Prostate gland (tissue), 2 donors: ENCODE measurements around the gene THOP1. TPM values are rescaled to one million over a fixed set of nuclear protein-coding genes. Genes with fewer than 3 reads are reported as not detected.
A peak's percentile ranks its signal among the peaks of the same experiment; 100 is the strongest.

Experiments
- DNase-seq: peaks from one replicate; pipeline ENCODE4 v3.0.0-alpha.2; 2019; ENCODE audit warnings: low spot score
- H3K27ac ChIP-seq, 2 donors: fragments of 200-600 bp; sonication (generic); 2 replicates each; pipeline ENCODE4 v1.5.1; 2017 to 2019
- H3K27me3 ChIP-seq: fragments of 200-600 bp; sonication (generic); replicated peaks from 2 replicates; pipeline ENCODE4 v1.5.1; 2019; ENCODE audit not compliant: insufficient read depth
- H3K36me3 ChIP-seq, 2 donors: fragments of 200-600 bp; sonication (generic); 1 replicate in 1 of 2; 2 replicates in 1 of 2; pipeline versions ENCODE4 v1.5.1 to v1.8.1; 2017 to 2019
- H3K4me1 ChIP-seq: fragments of 200-600 bp; sonication (generic); replicated peaks from 2 replicates; pipeline ENCODE4 v1.5.1; 2019
- H3K4me3 ChIP-seq, 2 donors: fragments of 200-600 bp; sonication (generic); 2 replicates each; pipeline ENCODE4 v1.5.1; 2017 to 2019
- H3K9me3 ChIP-seq: fragments of 200-600 bp; sonication (generic); 2 replicates; pipeline ENCODE4 v1.5.1; 2017
- CTCF ChIP-seq, 4 experiments: fragments of 200-600 bp in 2 of 4; fragments of 450-650 bp in 2 of 4; sonication (generic) in 2 of 4; IDR thresholded peaks; 1 replicate in 3 of 4; 2 replicates in 1 of 4; pipeline ENCODE4 v1.5.1; 2016 to 2019; ENCODE audit warnings: antibody characterized with exemption in 4 of 4, mild to moderate bottlenecking in 2 of 4, moderate library complexity in 2 of 4
- POLR2A ChIP-seq: fragments of 450-650 bp; IDR thresholded peaks from one replicate; pipeline ENCODE4 v1.6.1; 2016; ENCODE audit warnings: antibody characterized with exemption, mild to moderate bottlenecking
- POLR2AphosphoS5 ChIP-seq: sonication (generic); formaldehyde crosslinking; IDR thresholded peaks from one replicate; pipeline ENCODE4 v1.6.1; 2017; ENCODE audit warnings: antibody characterized with exemption
- WGBS: methylation state at CpG from one replicate; pipeline ENCODE4 v1.1.5; 2018; 5-methylcytosine and 5-hydroxymethylcytosine counted together
- intact Hi-C: fragments of 100-400 bp; cut with DNase I; formaldehyde crosslinking; loops from one replicate; pipeline ENCODE4 v1.14.2; 2022
- total RNA-seq, 2 donors: library from RNA; depleted of rRNA; stranded (reverse); fragments of >200 nt; gene quantifications; one replicate each; pipeline ENCODE4 v1.1.0, GENCODE V29; 2016

Gene THOP1
- total RNA-seq, 2 donors from 2014 or later, result 119 to 132 TPM

GRCh38 chr19:2793126-2793525 lies 7.8 kb downstream of the THOP1 start:
- Histone ChIP-seq H3K9me3 (no peaks in the 10 kb centered on the region), H3K4me1 (no peaks in the 10 kb centered on the region), H3K27ac (no peak overlapping the region), H3K36me3 (no peaks in the 10 kb centered on the region), H3K4me3 (no peak overlapping the region), H3K27me3 (no peaks in the 10 kb centered on the region)
- intact Hi-C loops, result no loop called here
- WGBS, result 94% methylated on average over 7 of the region's 7 CpGs
- TF ChIP-seq POLR2A (no peak), CTCF (IDR thresholded peaks at IDR 0.05) (no peak), POLR2AphosphoS5 (no peak)
- no peak for DNase-seq

GRCh38 chr19:2793577-2793976 lies 8.3 kb downstream of the THOP1 start:
- Histone ChIP-seq H3K27ac (no peak overlapping the region), H3K4me3 (no peak overlapping the region), H3K9me3 (no peaks in the 10 kb centered on the region), H3K4me1 (no peaks in the 10 kb centered on the region), H3K27me3 (no peaks in the 10 kb centered on the region), H3K36me3 (no peaks in the 10 kb centered on the region)
- no peak for DNase-seq
- intact Hi-C loops, result no loop called here
- TF ChIP-seq POLR2A (no peak), POLR2AphosphoS5 (no peak), CTCF (IDR thresholded peaks at IDR 0.05) (no peak)
- WGBS, result 96% methylated on average over 12 of the region's 12 CpGs

GRCh38 chr19:2795827-2796658 lies 10.7 kb downstream of the THOP1 start:
- Histone ChIP-seq H3K4me1 (no peaks in the 10 kb centered on the region), H3K4me3 (peak overlapping the region; percentile 16 to 35), H3K9me3 (no peaks in the 10 kb centered on the region), H3K36me3 (no peaks in the 10 kb centered on the region), H3K27me3 (no peaks in the 10 kb centered on the region), H3K27ac (peak overlapping the region; percentile 65 to 67)
- 66% methylated on average over 27 of the region's 27 CpGs for WGBS
- intact Hi-C loops, result no loop called here
- DNase-seq, result peak; percentile 62
- no peak for TF ChIP-seq POLR2A
- peak; percentile 72 for TF ChIP-seq POLR2AphosphoS5

- 95% methylated on average over 23 of the region's 23 CpGs for WGBS
- no peak for DNase-seq
- TF ChIP-seq POLR2AphosphoS5 (no peak), CTCF (IDR thresholded peaks at IDR 0.05) (no peak), POLR2A (no peak)
- Histone ChIP-seq H3K36me3 (no peaks in the 10 kb centered on the region), H3K4me1 (no peaks in the 10 kb centered on the region), H3K27me3 (no peaks in the 10 kb centered on the region), H3K27ac (peak overlapping the region; percentile 65 to 67), H3K4me3 (peak overlapping the region in 1 of 2 donors; percentile 35), H3K9me3 (no peaks in the 10 kb centered on the region)
- intact Hi-C loops, result no loop called here
Observed at GRCh38 chr19:2796659-2797266, 11.5 kb downstream of the THOP1 start.

- intact Hi-C loops, result no loop called here
- WGBS, result 92% methylated on average over 15 of the region's 15 CpGs
- Histone ChIP-seq H3K36me3 (no peaks in the 10 kb centered on the region), H3K9me3 (no peaks in the 10 kb centered on the region), H3K4me1 (no peaks in the 10 kb centered on the region), H3K27me3 (no peaks in the 10 kb centered on the region), H3K27ac (no peak overlapping the region), H3K4me3 (no peak overlapping the region)
- DNase-seq, result no peak
- TF ChIP-seq POLR2AphosphoS5, result no peak
- no peak for TF ChIP-seq CTCF (IDR thresholded peaks at IDR 0.05)
- no peak for TF ChIP-seq POLR2A
Observed at GRCh38 chr19:2797280-2797679, 12.0 kb downstream of the THOP1 start.
